Measurements from ENCODE around the gene LRRC49. TPM values are rescaled to one million over a fixed set of nuclear protein-coding genes. Genes with fewer than 3 reads are reported as not detected.

LRRC49 gene
- total RNA-seq, 1 donor from 2014 or later = 45.7 TPM

DNA sequence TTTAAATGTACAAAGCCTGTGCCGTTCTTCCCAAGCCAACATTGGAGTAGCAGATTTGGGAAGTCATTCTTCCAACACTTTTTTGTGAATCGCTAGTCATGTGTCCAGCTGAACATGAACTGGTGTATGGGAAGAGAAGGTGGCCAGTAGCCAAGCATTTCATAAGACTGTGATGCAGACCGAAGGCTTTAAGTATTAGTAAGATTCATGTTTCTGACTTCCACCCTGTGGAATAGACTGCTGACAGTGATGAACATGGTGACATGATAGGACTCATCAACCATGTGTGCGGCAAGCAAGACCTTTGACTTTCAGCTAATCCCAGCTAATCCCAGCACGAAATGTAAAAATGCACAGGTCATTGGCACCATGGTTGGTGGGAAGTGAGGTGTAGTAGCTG is 174.4 kb downstream of the LRRC49 start:
- intact Hi-C loops (cut with DNase I) = no loop called here
- DNase-seq = no peak
- ATAC-seq (ENCODE audit: poor library complexity) = peak; percentile 71

DNA sequence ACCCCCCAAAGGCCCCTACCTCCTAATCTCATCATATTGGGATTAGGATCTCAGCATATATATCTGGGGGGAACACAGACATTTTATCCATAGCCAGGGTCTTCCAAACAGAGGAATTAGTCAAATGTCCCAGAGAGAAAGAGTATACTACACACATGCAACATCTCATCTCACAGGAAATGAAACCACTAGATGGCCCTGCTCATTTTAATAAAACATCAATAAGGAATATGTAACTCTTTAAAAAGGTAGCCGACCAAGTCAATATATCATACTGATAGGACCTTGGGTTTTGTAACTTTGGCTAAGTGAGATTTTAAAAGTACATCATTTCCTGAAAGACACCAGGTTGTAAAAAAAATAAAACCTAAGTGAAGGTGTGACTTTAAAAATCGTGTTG is 177.1 kb downstream of the LRRC49 start:
- intact Hi-C loops (cut with DNase I) = no loop called here
- DNase-seq (no peak), ATAC-seq (ENCODE audit: poor library complexity) (no peak)

DNA sequence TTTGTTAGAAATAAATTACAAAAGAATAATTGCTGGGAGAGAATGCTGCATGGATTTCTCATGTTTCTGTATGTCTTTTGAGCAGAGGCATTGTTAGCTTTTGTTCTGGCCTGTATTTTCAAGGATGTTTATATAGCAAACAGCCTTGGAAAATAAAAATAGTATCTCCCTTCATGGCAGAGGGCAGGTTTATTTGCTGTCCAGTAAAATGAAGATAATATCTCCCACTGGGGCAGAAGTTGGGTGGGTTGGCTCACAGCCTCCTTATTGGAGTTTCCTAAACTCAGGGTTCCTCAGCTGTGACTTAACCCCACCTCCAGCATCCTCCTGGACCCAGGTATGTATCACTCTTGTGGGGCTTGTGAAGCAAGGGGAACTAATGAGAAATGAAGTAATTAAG is 178.9 kb downstream of the LRRC49 start:
- intact Hi-C loops (cut with DNase I) = no loop called here
- no peak for ATAC-seq (ENCODE audit: poor library complexity)
- DNase-seq = no peak

- DNase-seq (no peak), ATAC-seq (ENCODE audit: poor library complexity) (no peak)
- intact Hi-C loops (cut with DNase I) = no loop called here
These were observed 179.8 kb downstream of the LRRC49 start for GRCh38 chr15:71072423-71072822.

DNA sequence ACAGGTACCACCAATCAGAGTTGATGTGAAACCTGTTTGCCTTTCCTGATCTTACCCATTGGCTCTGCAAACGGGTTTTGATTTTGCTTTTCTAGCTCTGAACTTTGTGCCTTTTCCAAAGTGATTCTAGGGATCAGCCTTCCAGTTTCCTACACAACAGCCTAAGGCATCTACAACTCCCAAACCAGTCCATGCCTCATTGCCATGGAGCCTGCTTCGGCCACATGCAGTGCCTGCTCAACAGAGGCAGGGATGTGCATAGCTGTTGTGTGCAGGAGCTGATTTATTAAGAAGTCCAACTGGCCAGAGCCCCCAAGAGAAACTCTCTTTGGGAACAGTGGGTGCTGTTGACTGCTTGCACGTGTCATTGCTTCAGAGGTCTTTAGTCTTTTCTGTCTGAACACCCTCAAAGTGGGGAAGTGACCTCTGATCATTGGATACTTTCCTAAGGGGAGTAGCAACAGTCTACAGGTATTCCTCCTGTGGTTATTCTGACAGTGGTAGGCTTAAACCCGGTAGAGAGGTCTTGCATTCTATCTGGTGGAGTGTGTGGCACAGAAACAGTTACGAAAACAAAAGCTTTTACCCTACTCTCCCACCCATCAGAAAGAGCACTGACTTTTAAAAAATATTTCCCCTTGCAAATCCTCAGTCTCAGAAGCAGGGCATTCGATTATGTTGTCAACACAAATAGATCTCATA is 186.0 kb downstream of the LRRC49 start:
- intact Hi-C loops (cut with DNase I) = no loop called here
- DNase-seq (no peak), ATAC-seq (ENCODE audit: poor library complexity) (no peak)

DNA sequence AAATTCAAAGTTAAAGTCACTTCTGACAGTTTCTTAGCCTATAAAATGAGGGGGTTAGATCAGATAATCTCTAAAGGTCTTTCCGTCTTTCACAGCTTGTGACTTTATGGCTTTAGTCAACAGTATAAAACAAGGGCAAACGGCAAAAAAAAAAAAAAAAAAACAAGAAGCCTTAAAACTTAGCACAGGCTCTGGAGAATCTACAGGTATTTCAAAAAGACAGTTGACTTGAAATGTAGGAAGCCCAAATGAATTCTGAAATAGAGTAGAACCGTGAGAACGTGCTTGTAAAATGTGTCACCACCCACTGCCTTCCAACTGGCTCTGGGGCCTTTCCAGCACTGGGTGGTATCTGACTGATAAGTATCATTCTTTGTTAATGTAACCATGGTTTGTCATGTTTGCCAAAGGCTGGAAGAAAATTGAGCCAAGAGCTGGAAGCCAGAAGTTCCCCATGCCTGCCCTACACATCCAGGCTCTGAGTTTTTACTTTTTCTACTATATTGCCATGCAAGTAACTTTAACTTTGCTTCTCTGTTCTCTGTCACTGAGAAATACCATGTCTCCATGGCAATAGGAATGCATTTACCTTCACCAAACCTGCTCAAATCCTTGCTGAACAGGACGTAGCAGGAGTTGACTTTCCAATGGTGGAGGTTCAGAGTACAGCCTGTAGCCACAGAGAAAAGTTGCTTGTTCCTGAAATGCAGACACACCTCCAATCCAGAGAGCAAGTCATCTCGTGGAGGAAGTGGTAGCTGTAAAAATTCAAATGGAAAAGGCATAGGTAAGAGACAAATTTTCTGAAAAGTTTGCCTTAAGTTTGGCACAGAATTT is 186.8 kb downstream of the LRRC49 start:
- intact Hi-C loops (cut with DNase I) = no loop called here
- DNase-seq = peak; percentile 55
- peak; percentile 58 for ATAC-seq (ENCODE audit: poor library complexity)

DNA sequence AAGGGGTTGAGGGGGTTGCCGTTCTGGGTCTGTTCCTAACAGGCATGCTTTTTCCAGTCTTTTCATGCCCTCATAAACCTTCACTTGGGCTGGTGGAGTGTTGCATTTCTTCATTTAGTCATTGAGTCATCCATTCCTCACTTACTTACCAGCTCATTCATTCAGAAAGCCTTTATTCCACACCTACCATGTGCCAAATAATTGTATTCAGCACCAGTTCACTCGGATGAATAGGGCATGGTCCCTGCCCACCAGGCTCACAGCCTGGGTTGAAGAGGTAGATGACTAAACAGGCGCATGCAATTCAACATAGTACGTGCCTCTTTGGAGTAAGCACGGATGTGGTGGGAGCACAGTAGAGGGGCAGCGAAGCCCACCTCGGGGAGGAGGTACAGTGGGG is 187.5 kb downstream of the LRRC49 start:
- DNase-seq (no peak), ATAC-seq (ENCODE audit: poor library complexity) (no peak)
- intact Hi-C loops (cut with DNase I) = no loop called here

DNA sequence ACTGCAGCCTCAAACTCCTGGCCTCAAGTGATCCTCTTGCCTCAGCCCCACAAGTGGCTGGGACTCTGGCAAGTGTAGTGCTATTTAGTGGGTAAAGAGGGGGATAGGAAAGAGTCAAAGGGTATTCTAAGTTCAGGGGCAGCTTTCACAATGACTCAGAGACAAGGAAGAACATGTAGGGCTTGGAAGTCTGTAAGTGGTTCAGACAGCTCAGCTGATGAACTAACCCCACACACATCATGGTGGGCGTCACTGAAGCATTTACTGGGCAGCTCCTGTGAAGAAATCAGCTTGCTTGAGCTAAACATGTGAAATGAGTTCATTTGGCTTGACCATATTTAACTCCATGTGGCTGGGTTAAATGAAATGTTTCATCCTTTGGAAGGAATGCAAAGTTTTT is 188.1 kb downstream of the LRRC49 start:
- intact Hi-C loops (cut with DNase I) = no loop called here
- ATAC-seq (ENCODE audit: poor library complexity) = no peak
- no peak for DNase-seq

GRCh38 chr15:71082803-71083202 is 190.2 kb downstream of the LRRC49 start:
- ATAC-seq (ENCODE audit: poor library complexity) = peak; percentile 80
- intact Hi-C loops (cut with DNase I) = no loop called here
- DNase-seq = peak; percentile 43

- ATAC-seq (ENCODE audit: poor library complexity) = peak; percentile 56
- intact Hi-C loops (cut with DNase I) = no loop called here
- DNase-seq = peak; percentile 51
These were observed 190.7 kb downstream of the LRRC49 start for GRCh38 chr15:71083349-71083748.

DNA sequence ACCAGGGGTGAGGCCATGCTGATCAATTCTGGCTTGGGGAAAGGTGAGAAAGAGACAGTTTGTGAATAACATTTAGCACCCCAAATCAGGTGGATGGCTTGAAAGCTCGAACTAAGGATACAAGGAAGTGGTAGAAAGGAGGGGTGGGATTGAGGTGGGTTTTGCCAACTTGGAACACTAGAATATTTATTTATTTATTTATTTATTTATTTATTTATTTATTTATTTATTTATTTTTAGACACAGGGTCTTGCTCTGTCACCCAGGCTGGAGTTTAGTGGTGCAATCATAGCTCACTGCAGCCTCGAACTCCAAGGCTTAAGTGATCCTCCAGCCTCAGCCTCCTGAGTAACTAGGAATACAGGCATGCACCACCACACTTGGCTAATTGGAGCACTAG is 191.6 kb downstream of the LRRC49 start:
- ATAC-seq (ENCODE audit: poor library complexity) (no peak), DNase-seq (no peak)
- intact Hi-C loops (cut with DNase I) = no loop called here

DNA sequence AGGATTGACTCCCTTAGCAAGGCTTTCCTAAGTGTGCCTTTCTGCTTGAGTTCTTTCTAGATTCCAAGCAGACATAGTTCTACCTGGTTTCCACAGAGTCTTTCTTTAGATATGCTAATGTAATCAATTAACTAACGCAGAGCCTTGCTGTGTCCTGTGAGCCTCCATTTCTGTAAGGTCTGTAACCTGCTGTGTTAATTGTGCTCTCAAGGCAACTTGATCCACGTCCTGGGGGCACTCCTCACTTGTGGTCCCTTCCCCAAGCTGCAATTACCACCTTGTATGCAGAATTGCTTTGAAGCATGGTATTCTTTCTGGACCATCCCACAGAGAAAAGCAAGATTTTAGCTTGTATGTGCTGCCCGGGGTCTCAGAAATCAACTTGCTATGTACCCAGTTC is 193.2 kb downstream of the LRRC49 start:
- no peak for DNase-seq
- ATAC-seq (ENCODE audit: poor library complexity) = no peak
- intact Hi-C loops (cut with DNase I) = no loop called here

DNA sequence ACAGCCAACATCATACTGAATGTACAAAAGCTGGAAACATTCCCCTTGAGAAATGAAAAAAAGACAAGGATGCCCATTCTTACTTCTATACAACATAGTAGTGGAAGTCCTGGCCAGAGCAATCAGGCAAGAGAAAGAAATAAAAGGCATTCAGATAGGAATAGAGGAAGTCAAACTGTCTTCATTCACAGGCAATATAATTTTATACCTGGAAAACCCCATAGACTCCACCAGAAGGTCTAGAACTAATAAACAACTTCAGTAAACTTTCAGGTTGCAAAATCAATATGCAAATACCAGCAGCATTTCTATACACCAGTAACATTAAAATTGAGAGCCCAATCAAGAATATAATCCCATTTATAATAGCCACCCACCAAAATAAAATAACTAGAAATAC is 195.5 kb downstream of the LRRC49 start:
- ATAC-seq (ENCODE audit: poor library complexity) (no peak), DNase-seq (no peak)
- intact Hi-C loops (cut with DNase I) = no loop called here

GRCh38 chr15:71088683-71089082 is 196.1 kb downstream of the LRRC49 start:
- intact Hi-C loops (cut with DNase I) = no loop called here
- ATAC-seq (ENCODE audit: poor library complexity) (no peak), DNase-seq (no peak)

GRCh38 chr15:71089801-71090200 is 197.2 kb downstream of the LRRC49 start:
- DNase-seq (no peak), ATAC-seq (ENCODE audit: poor library complexity) (no peak)
- intact Hi-C loops (cut with DNase I) = no loop called here

DNA sequence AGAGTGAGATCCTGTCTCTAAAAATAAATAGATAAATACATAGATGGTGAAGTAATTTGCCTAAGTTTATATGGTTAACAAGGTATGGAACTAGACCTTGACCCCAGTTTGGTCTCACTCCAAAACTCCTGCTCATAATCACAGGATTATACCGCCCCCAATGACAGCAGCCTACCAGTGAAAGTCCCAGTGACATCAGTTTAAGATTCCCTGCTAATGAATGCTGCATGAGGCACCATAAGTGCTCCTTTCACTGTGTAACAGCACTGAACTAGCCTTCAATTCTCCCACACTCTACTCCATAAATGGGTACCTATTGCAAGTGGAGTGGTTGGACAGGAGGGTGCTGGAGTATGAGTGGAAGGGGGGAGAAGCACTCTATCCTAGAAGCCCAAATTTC is 199.0 kb downstream of the LRRC49 start:
- intact Hi-C loops (cut with DNase I) = no loop called here
- ATAC-seq (ENCODE audit: poor library complexity) = no peak

DNA sequence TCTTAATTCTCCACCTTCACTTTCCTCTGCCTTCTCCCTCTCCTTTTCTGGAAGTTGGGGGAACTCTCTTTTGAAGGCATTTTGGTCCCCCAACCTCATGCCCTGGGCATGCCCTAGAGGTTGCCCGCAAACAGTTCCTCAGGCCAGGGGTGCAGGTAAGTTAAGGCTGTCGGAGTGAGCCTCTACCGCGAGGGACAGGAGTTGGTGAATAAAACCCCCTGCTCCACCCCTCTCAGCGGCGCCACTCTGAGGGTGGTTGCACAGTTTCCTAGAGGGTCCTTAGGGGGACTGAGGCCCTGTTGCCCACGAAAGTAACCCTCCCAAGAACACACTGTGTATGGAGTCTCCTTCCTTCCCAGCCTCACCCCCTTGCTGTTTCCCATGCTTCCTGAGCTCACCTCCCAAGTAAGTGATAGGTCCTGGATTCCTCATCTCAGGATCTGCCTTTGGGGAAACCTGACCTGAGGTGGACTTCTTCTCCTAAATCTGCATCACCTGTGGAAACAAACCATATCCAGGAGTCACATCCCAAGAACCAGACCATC is 199.5 kb downstream of the LRRC49 start:
- no peak for DNase-seq
- intact Hi-C loops (cut with DNase I) = no loop called here
- ATAC-seq (ENCODE audit: poor library complexity) = no peak

More for the DNA sequence above, 199.0 kb downstream of the LRRC49 start:
- no peak for DNase-seq

GRCh38 chr15:71093054-71094024 is 200.7 kb downstream of the LRRC49 start:
- ATAC-seq (ENCODE audit: poor library complexity) (no peak), DNase-seq (no peak)
- intact Hi-C loops (cut with DNase I) = no loop called here

GRCh38 chr15:71094137-71094536 is 201.5 kb downstream of the LRRC49 start:
- no peak for ATAC-seq (ENCODE audit: poor library complexity)
- DNase-seq = no peak
- intact Hi-C loops (cut with DNase I) = no loop called here

All from Right ventricle myocardium superior (tissue), 1 donor.